ENCODE data around the gene TPPP3.

The TPPP3 gene

DNA sequence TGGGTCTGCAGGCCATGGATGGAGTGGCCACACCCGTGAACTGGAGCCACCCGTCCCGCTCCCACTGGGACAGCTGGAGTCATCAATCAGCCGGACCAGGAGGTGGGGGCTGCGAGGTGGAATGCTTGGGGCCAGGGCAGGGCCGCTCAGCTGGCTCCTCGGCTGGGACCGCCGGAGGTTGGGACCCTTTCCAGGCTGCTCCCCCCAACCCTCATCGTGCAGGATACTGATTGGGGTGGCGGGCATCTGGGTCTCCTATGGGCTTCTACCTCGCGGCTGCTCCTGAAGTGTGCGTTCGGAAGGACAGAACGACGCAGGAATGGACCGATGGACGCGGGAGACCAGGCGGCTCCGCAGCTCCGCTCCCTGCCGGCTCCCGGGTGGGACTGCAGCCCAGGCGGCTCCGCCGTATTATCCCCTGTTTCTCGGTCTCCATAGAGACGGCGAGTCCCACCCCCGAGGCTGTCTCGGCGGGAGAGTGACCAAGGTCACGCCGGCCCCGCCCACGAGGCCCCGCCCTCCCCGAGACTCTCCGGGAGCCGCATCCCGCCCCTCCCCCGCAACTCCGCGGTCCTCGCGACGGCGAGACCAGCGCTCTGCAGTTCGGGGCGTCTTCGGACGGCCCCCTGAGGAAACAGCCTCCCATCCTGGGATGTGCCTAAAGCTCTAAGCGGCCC, at the start of gene TPPP3:
TSS of gene TPPP3 (minus strand) at position 388 of the 677 bp plus-strand sequence. CDS start 2,387 bp downstream, outside the sequence.
- no peak for DNase-seq

- no peak for DNase-seq
Measured at GRCh38 chr16:67442581-67443255, 49.4 kb upstream of the TPPP3 start.

- no peak for DNase-seq
Measured at GRCh38 chr16:67441907-67442306, 48.6 kb upstream of the TPPP3 start.

- DNase-seq = no peak
Measured at GRCh38 chr16:67441271-67441753, 48.0 kb upstream of the TPPP3 start.

DNA sequence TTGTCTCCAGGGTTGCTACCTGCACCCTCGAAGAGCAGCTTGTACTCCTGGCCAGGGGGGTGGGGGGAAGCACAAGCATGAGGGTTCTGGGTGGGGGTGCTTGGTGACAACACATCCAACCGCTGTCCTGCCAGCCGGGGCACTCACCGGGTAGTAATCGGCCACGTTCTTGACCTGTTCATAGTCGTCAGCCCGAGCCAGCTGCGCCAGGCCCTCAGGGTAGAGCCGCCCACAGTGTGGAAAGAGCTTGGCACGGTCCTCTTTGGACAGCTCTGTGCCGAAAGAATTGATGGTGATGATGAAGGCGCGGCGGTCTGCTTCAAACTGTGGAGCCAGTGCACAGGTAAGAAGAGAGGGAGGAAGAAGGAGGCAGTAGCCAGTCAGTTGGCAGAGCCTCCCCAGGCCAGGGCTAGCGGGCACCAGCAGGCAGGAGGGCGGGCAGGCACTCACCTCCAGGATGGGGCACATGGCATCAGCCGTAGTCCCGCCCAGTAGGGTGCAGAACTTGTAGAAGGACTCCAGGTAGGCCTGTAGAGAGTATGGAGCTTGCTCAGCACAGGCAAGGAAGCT, 45.6 kb upstream of the TPPP3 start:
- DNase-seq = no peak

DNA sequence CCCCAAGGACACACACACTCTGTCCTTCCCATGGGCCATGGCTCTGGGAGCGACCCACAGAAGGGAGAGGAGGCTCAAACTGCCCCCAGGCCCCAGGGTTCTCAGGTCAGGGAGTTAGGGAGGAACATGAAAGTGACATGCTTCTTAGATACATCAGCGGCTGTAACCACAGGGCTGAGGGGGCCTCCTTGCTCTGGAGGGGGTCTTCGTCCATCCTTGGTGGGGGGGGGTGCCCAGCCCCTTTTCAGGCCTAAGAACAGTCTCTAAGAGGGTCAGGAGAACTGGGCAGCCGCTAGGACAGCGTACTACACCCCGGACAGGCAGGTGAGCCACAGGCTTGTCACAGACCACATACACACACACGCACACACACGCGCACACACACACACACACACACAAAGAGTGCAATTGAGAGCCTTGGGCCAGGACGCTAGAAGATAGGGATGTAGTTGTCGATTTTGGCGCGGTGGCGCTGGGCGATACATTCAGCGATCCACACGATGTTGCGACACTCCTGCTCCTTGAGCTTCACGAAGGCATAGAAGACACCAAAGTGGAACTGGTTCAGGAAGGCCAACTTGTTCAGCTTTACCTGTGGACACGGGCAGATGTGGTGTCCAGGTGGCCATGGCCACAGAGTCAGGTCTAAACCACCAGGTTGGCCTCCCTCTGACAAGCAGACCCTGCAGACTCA, 44.9 kb upstream of the TPPP3 start:
- DNase-seq = no peak

DNA sequence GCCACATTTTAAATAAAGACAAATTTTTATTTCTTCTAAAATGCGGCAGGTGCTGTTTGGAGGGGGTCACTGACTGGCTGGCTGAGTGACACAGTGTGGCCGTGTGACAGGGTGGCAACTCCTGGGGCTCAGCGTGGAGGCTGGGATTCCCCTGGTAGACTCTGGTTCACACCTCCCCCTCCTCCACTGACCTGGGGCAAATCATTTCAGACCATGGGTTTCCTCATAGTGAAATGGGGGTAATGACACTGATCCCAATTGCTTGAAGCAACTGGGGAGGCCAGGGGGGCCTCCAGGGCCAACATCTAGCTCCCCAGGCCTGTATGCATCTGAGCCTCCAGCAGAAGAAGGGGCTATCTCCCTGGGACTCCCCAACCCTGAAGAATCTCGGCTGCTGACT, 44.2 kb upstream of the TPPP3 start:
- no peak for DNase-seq

GRCh38 chr16:67436640-67437193, 43.4 kb upstream of the TPPP3 start:
- no peak for DNase-seq

- no peak for DNase-seq
Measured at GRCh38 chr16:67435758-67436164, 42.5 kb upstream of the TPPP3 start.

GRCh38 chr16:67433131-67433719, 39.9 kb upstream of the TPPP3 start:
- no peak for DNase-seq

- DNase-seq = no peak
Measured at GRCh38 chr16:67432506-67432890, 39.2 kb upstream of the TPPP3 start.

DNA sequence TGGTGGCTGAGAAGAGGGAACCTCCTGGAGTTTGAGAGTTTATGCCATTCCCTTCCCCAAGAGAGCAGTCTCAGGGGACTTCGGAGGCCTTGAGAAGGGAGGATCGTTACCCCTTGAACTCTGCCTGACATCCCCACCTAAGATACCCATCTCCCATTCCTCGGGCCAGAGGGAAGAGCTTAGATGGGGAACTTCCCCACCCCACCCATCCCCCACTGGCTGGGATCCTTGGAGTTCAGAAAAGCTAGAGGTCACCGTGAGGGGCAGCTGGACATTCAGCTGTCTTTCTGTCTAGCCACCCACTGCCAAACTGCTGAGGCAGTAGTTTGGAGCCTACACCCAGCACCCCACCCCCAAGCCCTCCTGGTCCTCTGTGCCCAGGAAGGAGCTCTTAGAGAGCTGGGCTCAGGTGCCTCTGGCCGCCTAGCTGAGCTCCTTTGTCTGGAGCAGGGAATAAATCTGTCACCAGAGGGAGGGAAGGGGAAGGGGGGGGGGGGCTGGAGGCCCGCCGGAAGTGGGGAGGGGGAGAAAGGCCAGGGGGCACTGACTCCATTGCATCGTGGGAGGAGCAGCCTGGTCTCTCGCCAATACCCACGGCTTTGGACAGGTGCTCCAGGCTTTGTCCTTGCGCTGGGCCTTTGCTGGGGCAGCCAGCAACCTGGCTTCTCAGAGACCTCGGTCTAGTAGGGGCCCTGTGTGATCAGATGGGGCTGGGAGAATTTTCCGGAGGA, 38.6 kb upstream of the TPPP3 start:
- DNase-seq = no peak

- no peak for DNase-seq
Measured at GRCh38 chr16:67430977-67431774, 37.9 kb upstream of the TPPP3 start, which contains the start of gene HSD11B2. Gene HSD11B2, plus strand, starts transcription at chr16:67431121. Its CDS starts 128 bp downstream, at chr16:67431249.

DNA sequence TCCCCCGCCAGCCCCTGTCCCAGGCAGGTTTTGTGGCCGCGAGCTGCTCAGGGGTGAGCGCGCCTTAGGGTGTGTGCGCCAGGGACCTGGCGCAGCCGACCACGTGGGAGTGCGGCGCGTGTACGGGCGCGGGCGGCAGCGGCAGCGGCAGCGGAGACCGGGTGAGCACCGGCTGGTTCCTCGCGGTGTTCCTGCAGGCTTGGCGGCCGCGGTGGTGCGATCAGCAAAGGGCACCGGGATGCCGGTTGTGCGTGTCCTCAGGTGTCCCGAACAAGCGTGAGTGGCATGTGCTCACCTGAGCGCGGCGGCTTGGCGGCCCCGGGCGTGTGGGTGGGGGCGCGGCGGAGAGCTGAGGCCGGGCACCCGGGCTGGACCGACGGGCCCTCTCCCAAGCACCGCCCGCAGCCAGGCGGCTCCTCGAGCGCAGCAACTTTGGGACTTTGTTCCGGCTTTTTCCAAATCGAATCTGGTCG, 37.2 kb upstream of the TPPP3 start:
- no peak for DNase-seq

GRCh38 chr16:67429799-67430503, 36.7 kb upstream of the TPPP3 start:
- DNase-seq = no peak

DNA sequence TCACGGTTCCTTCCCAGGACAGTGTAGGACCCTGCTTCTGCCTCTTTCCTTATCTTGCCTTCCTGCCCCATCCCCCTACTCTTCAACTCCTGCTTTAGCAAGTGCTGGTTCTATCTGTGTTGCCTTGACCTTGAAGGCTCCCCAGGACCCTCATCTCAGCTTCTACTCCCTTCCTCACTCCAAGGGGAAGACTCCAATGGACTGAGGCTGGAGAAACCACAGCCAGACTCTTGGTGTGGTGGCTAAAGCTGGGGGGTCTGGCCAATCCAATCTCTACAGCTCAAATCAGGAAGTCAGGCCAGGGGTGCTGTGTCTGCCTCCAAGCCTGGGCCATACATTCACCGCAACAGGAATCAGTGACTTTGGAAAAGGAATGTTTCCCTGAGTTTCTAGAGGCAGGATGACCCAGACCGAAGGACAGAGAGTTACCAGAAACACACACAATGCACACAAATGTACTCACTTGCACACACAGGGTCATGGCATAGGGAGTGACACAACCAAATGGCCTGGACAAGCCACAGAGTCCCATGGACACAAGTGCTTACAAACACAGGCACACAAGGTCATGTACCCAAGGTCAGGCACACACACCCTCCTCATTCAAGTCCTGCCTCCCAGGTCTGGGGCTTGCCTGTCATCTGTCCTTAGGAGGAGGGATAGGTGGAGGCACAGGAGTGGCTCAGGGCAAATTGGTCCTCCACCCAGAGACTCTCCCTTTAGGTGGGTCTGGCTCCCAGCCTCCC, 35.9 kb upstream of the TPPP3 start:
- DNase-seq = no peak

DNA sequence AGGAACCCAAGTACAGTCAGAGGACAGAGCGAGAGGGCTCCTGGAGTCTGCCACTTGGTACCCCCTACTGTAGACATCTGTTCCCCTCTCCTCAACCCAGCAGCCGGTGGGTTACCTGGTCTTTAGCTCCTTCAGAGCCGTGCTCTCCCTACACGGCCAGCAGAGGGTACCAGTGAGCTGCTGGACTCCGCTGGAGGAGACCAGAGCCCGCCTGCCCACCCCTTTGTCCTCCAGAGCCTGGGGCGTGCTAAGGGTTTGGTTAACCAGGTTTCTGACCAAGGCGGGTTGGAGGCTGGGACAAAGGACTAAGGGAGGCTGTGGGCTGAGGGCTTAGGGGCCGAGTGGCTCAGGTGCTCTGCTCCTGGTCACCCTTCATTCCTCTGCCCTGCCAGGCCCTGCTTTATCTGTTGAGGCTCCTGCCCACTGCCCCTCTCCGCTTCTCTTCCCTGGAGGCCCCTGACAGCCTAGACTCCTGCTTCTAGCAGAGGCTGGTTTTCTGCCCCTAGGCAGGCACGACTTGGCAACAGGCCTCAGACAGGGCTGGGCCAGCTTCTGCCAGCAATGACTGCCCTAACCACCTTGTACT, 34.9 kb upstream of the TPPP3 start:
- no peak for DNase-seq

DNA sequence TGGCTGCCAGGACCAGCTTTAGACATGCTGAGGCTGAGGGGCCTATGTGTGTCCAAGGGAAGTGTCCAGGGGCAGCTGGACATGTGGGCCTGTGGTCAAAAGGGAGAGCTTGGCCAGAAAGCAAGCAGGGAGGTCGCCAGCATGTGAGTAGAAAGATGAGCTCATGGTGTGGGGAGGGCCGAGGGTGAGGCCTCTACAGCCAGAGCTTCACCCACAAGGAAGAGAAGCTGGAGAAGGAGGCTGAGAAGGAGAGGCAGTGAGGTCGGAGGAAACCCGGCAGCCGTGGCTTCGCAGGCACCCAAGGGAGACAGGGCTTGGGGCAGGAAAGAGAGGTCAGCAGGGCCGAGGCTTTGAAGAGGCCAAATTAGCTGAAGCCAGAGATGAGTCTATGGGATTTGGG, 33.7 kb upstream of the TPPP3 start:
- no peak for DNase-seq

DNA sequence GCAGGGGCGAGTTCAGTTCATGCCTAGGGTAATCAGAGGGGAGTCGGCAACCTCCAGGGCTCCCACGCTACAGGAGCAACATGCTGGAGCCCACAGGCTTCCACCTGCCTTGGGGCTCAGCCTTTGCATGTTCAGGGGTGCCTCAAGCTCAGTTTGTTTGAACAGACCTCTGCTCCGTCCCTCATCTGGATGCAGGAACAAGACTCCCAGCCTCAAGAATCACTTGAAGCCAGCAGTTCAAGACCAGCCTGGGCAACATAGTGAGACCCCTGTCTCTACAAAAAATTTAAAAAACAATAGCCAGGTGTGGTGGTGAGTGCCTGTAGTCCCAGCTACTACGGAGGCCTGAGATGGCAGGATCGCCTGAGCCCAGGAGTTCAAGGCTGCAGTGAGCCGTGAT, 32.7 kb upstream of the TPPP3 start:
- no peak for DNase-seq

Data from SIG-M5 (cell line).